K562 (cell line): ENCODE data around the gene SERPINA1. TPM values are rescaled to one million over a fixed set of nuclear protein-coding genes. Genes with fewer than 3 reads are reported as not detected.

Experiments
- ATAC-seq: fragments of 200-7000 bp; cut with Tn5 transposase; 3 replicates; pipeline ENCODE4 v1.9.1; 2020; ENCODE audit warnings: moderate library complexity
- BruUV-seq: library from RNA; stranded (reverse); fragments of 400-500 nt; replicated peaks from 2 replicates; lab custom pipeline; 2021; lab: Mats Ljungman, UMichigan
- CTCF ChIA-PET: fragments of 300-600 bp; formaldehyde crosslinking; extraction: SDS; loops from one replicate; lab custom pipeline; 2021; ENCODE audit warnings: low intra/inter-chr PET ratio; lab: Yijun Ruan, JAX
- POLR2A ChIA-PET: fragments of 300-600, 350-650 bp; sonication (Branson Sonifier 250); formaldehyde crosslinking; extraction: SDS; loops from one replicate; lab custom pipeline; 2021; ENCODE audit warnings: antibody characterized with exemption, inconsistent platforms; lab: Yijun Ruan, JAX
- DNase-seq, 4 experiments: peaks; one replicate each; pipeline versions ENCODE4 v3.0.0 to v3.0.0-alpha.2; 2011 to 2018; ENCODE audit warnings: low spot score in 3 of 4, mixed read lengths in 3 of 4; ENCODE audit errors: extremely low read depth in 1 of 4
- FAIRE-seq: peaks from 2 replicates; lab custom pipeline; 2011; peaks lifted over from hg19 to GRCh38; lab: Jason Lieb, UNC
- H2AFZ ChIP-seq: 2 replicates; pipeline ENCODE4 v1.6.0; 2011; ENCODE audit warnings: low read depth, low read length, control low read depth, inconsistent platforms
- H3K27ac ChIP-seq: fragments of 200-600 bp; 3 replicates; pipeline ENCODE4 v1.8.0; 2011; ENCODE audit warnings: low read depth, mild to moderate bottlenecking, control low read depth, inconsistent platforms, low read length, moderate library complexity, mixed read lengths; ENCODE audit errors: extremely low read depth
- H3K27me3 ChIP-seq, 2 experiments: fragments of 300-600 bp in 1 of 2; 2 replicates in 1 of 2; 3 replicates in 1 of 2; pipeline versions ENCODE4 v1.6.0 to v1.8.0; 2011; ENCODE audit warnings: inconsistent platforms in 2 of 2, low read length in 2 of 2, mild to moderate bottlenecking in 1 of 2, mixed read lengths in 1 of 2, moderate library complexity in 1 of 2; ENCODE audit not compliant: control insufficient read depth in 2 of 2, insufficient read depth in 2 of 2
- H3K36me3 ChIP-seq: fragments of 300-600 bp; 3 replicates; pipeline ENCODE4 v1.8.0; 2011; ENCODE audit warnings: mild to moderate bottlenecking, low read length, inconsistent platforms; ENCODE audit not compliant: control insufficient read depth, insufficient read depth
- H3K4me1 ChIP-seq, 2 experiments: fragments of 200-600 bp in 1 of 2; replicated peaks in 1 of 2; 2 replicates in 1 of 2; 3 replicates in 1 of 2; pipeline versions ENCODE4 v1.5.1 to v1.8.0; 2011; ENCODE audit warnings: inconsistent platforms in 2 of 2, low read length in 2 of 2, mild to moderate bottlenecking in 1 of 2, mixed read lengths in 1 of 2, moderate library complexity in 1 of 2; ENCODE audit not compliant: control insufficient read depth in 2 of 2, insufficient read depth in 2 of 2
- H3K4me2 ChIP-seq: 2 replicates; pipeline ENCODE4 v1.6.1; 2011; ENCODE audit warnings: low read length, control low read depth, inconsistent platforms, mixed read lengths; ENCODE audit not compliant: insufficient read depth
- H3K4me3 ChIP-seq: fragments of 200-600 bp; sonication (generic), shearing (Covaris generic); 2 replicates; pipeline ENCODE4 v1.5.1; 2016; ENCODE audit warnings: control low read depth, inconsistent platforms
- H3K79me2 ChIP-seq: fragments of 200-600 bp; 3 replicates; pipeline ENCODE4 v1.8.0; 2011; ENCODE audit warnings: low read length, inconsistent platforms; ENCODE audit not compliant: control insufficient read depth, insufficient read depth
- H3K9ac ChIP-seq, 2 experiments: 2 replicates each; pipeline versions ENCODE4 v1.6.0 to v1.6.1; 2011; ENCODE audit warnings: low read depth in 2 of 2, low read length in 2 of 2, control low read depth in 1 of 2, inconsistent platforms in 1 of 2, mild to moderate bottlenecking in 1 of 2, mixed read lengths in 1 of 2; ENCODE audit not compliant: insufficient read depth in 1 of 2
- H3K9me1 ChIP-seq: one replicate; pipeline ENCODE4 v1.6.0; 2011; ENCODE audit warnings: inconsistent platforms, mild to moderate bottlenecking, low read length, moderate library complexity; ENCODE audit not compliant: control insufficient read depth, insufficient read depth
- H3K9me3 ChIP-seq: replicated peaks from 2 replicates; pipeline ENCODE4 v1.5.1; 2011; ENCODE audit warnings: low read depth, low read length, inconsistent platforms; ENCODE audit not compliant: control insufficient read depth, insufficient read depth
- H4K20me1 ChIP-seq: replicated peaks from 2 replicates; pipeline ENCODE4 v1.6.1; 2011; ENCODE audit warnings: low read length, inconsistent platforms, mixed read lengths; ENCODE audit not compliant: control insufficient read depth, insufficient read depth
- CBFA2T2 ChIP-seq: fragments of 450-650 bp; conservative IDR thresholded peaks from 2 replicates; pipeline ENCODE4 v1.6.1; 2017; ENCODE audit warnings: mild to moderate bottlenecking
- ETV5 ChIP-seq: sonication (generic); formaldehyde crosslinking; IDR thresholded peaks from 2 replicates; pipeline ENCODE4 v1.4.0; 2020; ENCODE audit warnings: low read depth, mild to moderate bottlenecking, missing genetic modification reagents
- OTX1 ChIP-seq: fragments of 450-650 bp; formaldehyde crosslinking; IDR thresholded peaks from 2 replicates; pipeline ENCODE4 v1.4.0; 2022; ENCODE audit warnings: mild to moderate bottlenecking
- POLR2G ChIP-seq: fragments of 200-400 bp; formaldehyde crosslinking; IDR thresholded peaks from 2 replicates; pipeline ENCODE4 v1.6.1; 2017; ENCODE audit warnings: low read depth, mild to moderate bottlenecking, antibody characterized with exemption, low read length, moderate library complexity
- PTRF ChIP-seq: fragments of 450-650 bp; IDR thresholded peaks from 2 replicates; pipeline ENCODE4 v1.6.1; 2016; ENCODE audit warnings: mild to moderate bottlenecking, missing genetic modification characterization, missing compliant biosample characterization
- SRSF7 ChIP-seq: fragments of 200-400 bp; formaldehyde crosslinking; optimal IDR thresholded peaks from 2 replicates; pipeline ENCODE3; 2017; ENCODE audit warnings: mild to moderate bottlenecking, low read depth, low read length
- ZNF274 ChIP-seq: IDR thresholded peaks from 2 replicates; pipeline ENCODE4 v1.6.1; 2011; ENCODE audit warnings: low read depth, mild to moderate bottlenecking, low read length, moderate library complexity, borderline replicate concordance
- ZNF583 ChIP-seq: fragments of 250-450 bp; sonication (Bioruptor Pico); IDR thresholded peaks from 2 replicates; pipeline ENCODE4 v1.4.0; 2020
- WGBS: fragments of 100-300 bp; shearing (Covaris generic); methylation state at CpG from one replicate; pipeline ENCODE4 v1.1.6; 2016; ENCODE audit warnings: low coverage, mixed read lengths; ENCODE audit not compliant: insufficient coverage; ENCODE audit errors: missing lambda C conversion rate; 5-methylcytosine and 5-hydroxymethylcytosine counted together
- in situ Hi-C: fragments of 300-500 bp; cut with MboI; formaldehyde crosslinking; loops from 4 replicates; pipeline ENCODE4 v1.15.0; 2018; ENCODE audit warnings: inconsistent platforms, mixed read lengths
- intact Hi-C: fragments of 100-400 bp; cut with micrococcal nuclease; formaldehyde crosslinking; loops from 2 replicates; pipeline ENCODE4 v1.14.2; 2022
- polyA plus RNA-seq, 8 experiments: library from polyadenylated mRNA; depleted of rRNA in 4 of 8; stranded (reverse) in 5 of 8; unstranded in 3 of 8; fragments of >200 nt; fragmentation: Nextera tagmentation in 2 of 8; fragmentation: Illumina TruSeq in 1 of 8; extraction: Ambion mirVana in 2 of 8; extraction: Trizol in 1 of 8; gene quantifications; 2 replicates each; pipeline versions ENCODE4 v1.2.1 to v1.2.3, GENCODE V29; 2011 to 2014; ENCODE audit warnings: inconsistent platforms in 1 of 8, missing spikeins in 1 of 8
- total RNA-seq, 7 experiments: library from RNA; depleted of rRNA in 6 of 7; stranded (reverse); fragments of >200 nt in 6 of 7; fragmentation: Illumina TruSeq in 2 of 7; extraction: Trizol in 2 of 7; gene quantifications; 2 replicates each; pipeline versions ENCODE4 v1.2.1 to v1.2.3, GENCODE V29; 2011 to 2021; ENCODE audit warnings: low replicate concordance in 1 of 7
- TF ChIP-seq, protein P1 (sequence below): fragments of 450-650 bp; IDR thresholded peaks from 2 replicates; pipeline ENCODE4 v1.6.1; 2016; ENCODE audit warnings: low read depth, mild to moderate bottlenecking, moderate library complexity
- TF ChIP-seq, protein P2 (sequence below): fragments of 200-800 bp; sonication (Bioruptor generic); IDR thresholded peaks from 2 replicates; pipeline ENCODE4 v1.6.1; 2017; ENCODE audit warnings: missing genetic modification characterization, missing compliant biosample characterization

SERPINA1 gene
- total and polyA plus RNA-seq, 9 of the 15 experiments (the other 6 are each of a cell fraction or from before 2014, with no cell fraction given): 4.1 TPM; not detected in 8

GRCh38 chr14:94368956-94369355 is 19.4 kb downstream of the SERPINA1 start:
- FAIRE-seq: no peak
- BruUV-seq: no TSS peak

More at GRCh38 chr14:94368956-94369355, 19.4 kb downstream of the SERPINA1 start:
- no peak for ATAC-seq
- DNase-seq: no peak
- Histone ChIP-seq H4K20me1 (no peaks in the 10 kb centered on the region), H3K9me3 (no peaks in the 10 kb centered on the region), H3K79me2 (no peaks in the 10 kb centered on the region), H3K9ac (no peak overlapping the region), H3K4me1 (no peaks in the 10 kb centered on the region), H2AFZ (no peak overlapping the region), H3K4me3 (no peak overlapping the region), H3K4me2 (no peak overlapping the region), H3K27ac (no peak overlapping the region), H3K9me1 (no peaks in the 10 kb centered on the region), H3K27me3 (peaks cover 0 to 4% of the 10 kb centered on the region in 2 experiments; a peak in 1 of 5 replicates), H3K36me3 (no peaks in the 10 kb centered on the region)
- 5% methylated on average over 4 of the region's 7 CpGs for WGBS
- ChIA-PET POLR2A (no interaction called here), CTCF (no interaction called here)
- intact Hi-C loops: no loop called here
- TF ChIP-seq ETV5 (CRISPR knock-in tag) (no peak), ZNF274 (no peak), PTRF (no peak), CBFA2T2 (no peak), OTX1 (CRISPR knock-in tag) (no peak), POLR2G (no peak), SRSF7 (no peak), ZNF583 (no peak)
- TF ChIP-seq, protein P1, sequence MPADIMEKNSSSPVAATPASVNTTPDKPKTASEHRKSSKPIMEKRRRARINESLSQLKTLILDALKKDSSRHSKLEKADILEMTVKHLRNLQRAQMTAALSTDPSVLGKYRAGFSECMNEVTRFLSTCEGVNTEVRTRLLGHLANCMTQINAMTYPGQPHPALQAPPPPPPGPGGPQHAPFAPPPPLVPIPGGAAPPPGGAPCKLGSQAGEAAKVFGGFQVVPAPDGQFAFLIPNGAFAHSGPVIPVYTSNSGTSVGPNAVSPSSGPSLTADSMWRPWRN: no peak
- TF ChIP-seq, protein P2, sequence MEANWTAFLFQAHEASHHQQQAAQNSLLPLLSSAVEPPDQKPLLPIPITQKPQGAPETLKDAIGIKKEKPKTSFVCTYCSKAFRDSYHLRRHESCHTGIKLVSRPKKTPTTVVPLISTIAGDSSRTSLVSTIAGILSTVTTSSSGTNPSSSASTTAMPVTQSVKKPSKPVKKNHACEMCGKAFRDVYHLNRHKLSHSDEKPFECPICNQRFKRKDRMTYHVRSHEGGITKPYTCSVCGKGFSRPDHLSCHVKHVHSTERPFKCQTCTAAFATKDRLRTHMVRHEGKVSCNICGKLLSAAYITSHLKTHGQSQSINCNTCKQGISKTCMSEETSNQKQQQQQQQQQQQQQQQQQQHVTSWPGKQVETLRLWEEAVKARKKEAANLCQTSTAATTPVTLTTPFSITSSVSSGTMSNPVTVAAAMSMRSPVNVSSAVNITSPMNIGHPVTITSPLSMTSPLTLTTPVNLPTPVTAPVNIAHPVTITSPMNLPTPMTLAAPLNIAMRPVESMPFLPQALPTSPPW (CRISPR knock-in tag): no peak
- in situ Hi-C loops: no loop called here
